ENCODE data around the gene MYO1E. TPM values are rescaled to one million over a fixed set of nuclear protein-coding genes. Genes with fewer than 3 reads are reported as not detected.
"Not testable (repeated sequence)": the region's sequence is repeated elsewhere in the genome, so short reads cannot be mapped to it uniquely, and the experiment has no call there.

The MYO1E gene
- total RNA-seq, 5 donors from 2014 or later (not counting 1 experiment from before 2014, with no cell fraction given): 1.3 to 11.7 (median 4.3) TPM

DNA sequence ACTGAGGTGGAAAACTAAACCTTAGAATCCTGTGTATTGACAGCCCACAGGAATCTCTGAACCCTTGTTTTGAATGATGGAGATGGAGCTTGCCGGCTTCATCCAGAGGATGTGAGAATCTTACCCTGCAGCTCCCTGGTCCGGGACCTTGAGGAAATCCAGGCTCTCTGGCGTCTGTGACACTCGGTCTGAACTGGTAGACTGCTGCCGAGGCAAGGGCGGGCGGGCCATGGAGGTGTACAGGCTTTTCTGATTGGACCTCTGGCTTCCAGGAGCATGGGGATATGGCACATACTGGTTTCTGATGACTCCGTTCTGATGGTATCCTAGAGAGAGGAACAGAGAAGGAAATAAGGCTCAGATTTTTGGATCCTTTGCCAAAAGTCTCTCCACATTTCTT, 219.2 kb downstream of the MYO1E start:
- H3K27me3 Mint-ChIP-seq: no peaks in the 10 kb centered on the region

DNA sequence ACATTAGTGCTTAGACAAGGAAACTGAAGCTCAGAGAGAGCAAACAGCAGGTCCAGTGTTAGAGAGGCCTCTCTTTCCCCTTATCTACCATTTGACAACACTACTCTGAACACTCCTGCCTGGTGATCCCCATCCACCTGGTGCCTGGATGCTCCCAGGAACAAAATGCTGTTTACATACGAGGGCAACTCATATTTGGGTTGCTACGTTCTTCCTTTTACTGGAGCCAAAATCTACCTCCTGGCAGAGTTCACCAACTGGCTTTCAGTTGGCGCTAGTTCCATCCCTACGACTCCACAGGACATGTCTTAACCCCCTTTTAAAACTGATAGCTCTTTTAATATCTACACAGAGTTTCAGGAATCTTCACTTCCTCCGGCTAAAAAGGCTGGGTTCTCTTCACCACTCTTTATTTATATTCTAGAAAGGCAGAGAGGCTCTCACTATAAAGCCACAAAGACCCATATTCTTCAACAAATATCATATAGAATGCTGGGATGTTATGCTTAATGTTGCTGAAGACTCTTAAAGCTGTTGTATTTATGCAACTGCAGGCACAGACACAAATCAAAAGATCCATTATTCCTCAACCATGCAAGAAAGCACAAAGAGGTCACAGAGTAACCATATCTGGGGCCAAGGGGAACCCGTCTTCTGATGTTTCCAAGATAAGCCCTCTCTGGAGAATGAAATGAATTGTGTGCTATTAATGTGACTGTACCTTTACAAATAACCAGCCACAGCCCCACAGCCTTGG, 219.8 kb downstream of the MYO1E start:
- Histone ChIP-seq H3K9me3 (no peaks in the 10 kb centered on the region), H3K27me3 (replicated peaks in 1 of 2; ENCODE audit: control insufficient read depth in 2 of 2, extremely low read depth in 1 of 2, insufficient read depth in 2 of 2, low read length in 1 of 2) (no peaks in the 10 kb centered on the region), H3K36me3 (ENCODE audit: control insufficient read depth in 2 of 2, extremely low read depth in 1 of 2, insufficient read depth in 1 of 2, low read length in 1 of 2) (no peaks in the 10 kb centered on the region), H3K4me3 (ENCODE audit: control insufficient read depth in 1 of 2, extremely low read depth in 1 of 2, low read length in 1 of 2) (no peak overlapping the region), H3K4me1 (ENCODE audit: control insufficient read depth in 1 of 2, extremely low read depth in 1 of 2, insufficient read depth in 2 of 2, low read length in 2 of 2) (no peaks in the 10 kb centered on the region), H3K27ac (ENCODE audit: low read length) (no peak overlapping the region)
- no peak for DNase-seq
- no peaks in the 10 kb centered on the region for H3K9me3 Mint-ChIP-seq
- no peak overlapping the region for H3K27ac Mint-ChIP-seq
- H3K4me1 Mint-ChIP-seq: no peaks in the 10 kb centered on the region
- no peaks in the 10 kb centered on the region for H3K27me3 Mint-ChIP-seq
- H3K4me3 Mint-ChIP-seq: no peak overlapping the region
- no peaks in the 10 kb centered on the region for H3K36me3 Mint-ChIP-seq
- ATAC-seq (replicated peaks in 1 of 4): no peak
- POLR2A ChIA-PET: no interaction called here
- 78% methylated on average over 2 of the region's 6 CpGs for WGBS (ENCODE audit: insufficient coverage)
- CTCF ChIA-PET: no interaction called here

More for the DNA sequence above, 219.2 kb downstream of the MYO1E start:
- 89% methylated on average over 7 of the region's 8 CpGs for WGBS (ENCODE audit: insufficient coverage)
- H3K4me1 Mint-ChIP-seq: no peaks in the 10 kb centered on the region
- ChIA-PET POLR2A (no interaction called here), CTCF (no interaction called here)
- Histone ChIP-seq H3K4me1 (ENCODE audit: control insufficient read depth in 1 of 2, extremely low read depth in 1 of 2, insufficient read depth in 2 of 2, low read length in 2 of 2) (no peaks in the 10 kb centered on the region), H3K9me3 (no peaks in the 10 kb centered on the region), H3K27ac (ENCODE audit: low read length) (no peak overlapping the region), H3K27me3 (replicated peaks in 1 of 2; ENCODE audit: control insufficient read depth in 2 of 2, extremely low read depth in 1 of 2, insufficient read depth in 2 of 2, low read length in 1 of 2) (no peaks in the 10 kb centered on the region), H3K36me3 (ENCODE audit: control insufficient read depth in 2 of 2, extremely low read depth in 1 of 2, insufficient read depth in 1 of 2, low read length in 1 of 2) (no peaks in the 10 kb centered on the region), H3K4me3 (ENCODE audit: control insufficient read depth in 1 of 2, extremely low read depth in 1 of 2, low read length in 1 of 2) (no peak overlapping the region)
- no peak overlapping the region for H3K4me3 Mint-ChIP-seq
- no peak overlapping the region for H3K27ac Mint-ChIP-seq
- ATAC-seq (replicated peaks in 1 of 4) (no peak), DNase-seq (no peak)
- no peaks in the 10 kb centered on the region for H3K36me3 Mint-ChIP-seq
- no peaks in the 10 kb centered on the region for H3K9me3 Mint-ChIP-seq

DNA sequence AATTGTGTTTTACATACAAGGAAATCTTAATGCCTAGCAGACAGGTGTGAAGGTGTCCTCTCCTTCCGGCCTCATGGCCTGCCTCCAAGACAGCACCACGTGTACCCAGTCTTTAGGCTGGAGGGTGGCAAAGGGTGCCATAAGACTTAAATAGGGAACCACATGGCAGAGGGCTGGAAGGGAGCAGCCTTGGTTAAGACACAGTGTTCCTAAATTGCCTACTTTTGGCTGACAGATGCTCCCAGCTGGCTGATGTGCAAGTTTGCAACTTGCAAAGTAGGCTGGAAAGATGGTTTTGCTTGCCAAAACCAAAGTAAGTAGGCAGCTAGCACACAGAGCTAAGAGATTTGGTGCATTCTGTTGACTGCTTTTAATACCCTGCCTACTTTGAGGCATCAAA, 222.5 kb downstream of the MYO1E start:
- Histone ChIP-seq H3K4me1 (ENCODE audit: control insufficient read depth in 1 of 2, extremely low read depth in 1 of 2, insufficient read depth in 2 of 2, low read length in 2 of 2) (no peaks in the 10 kb centered on the region), H3K36me3 (ENCODE audit: control insufficient read depth in 2 of 2, extremely low read depth in 1 of 2, insufficient read depth in 1 of 2, low read length in 1 of 2) (no peaks in the 10 kb centered on the region), H3K9me3 (no peaks in the 10 kb centered on the region), H3K4me3 (ENCODE audit: control insufficient read depth in 1 of 2, extremely low read depth in 1 of 2, low read length in 1 of 2) (no peak overlapping the region), H3K27ac (ENCODE audit: low read length) (no peak overlapping the region), H3K27me3 (replicated peaks in 1 of 2; ENCODE audit: control insufficient read depth in 2 of 2, extremely low read depth in 1 of 2, insufficient read depth in 2 of 2, low read length in 1 of 2) (no peaks in the 10 kb centered on the region)
- ChIA-PET POLR2A (interaction anchor here in 1 of 2 donors (0.6 kb wide), 1 partner anchor 490 kb away, joined by 3 read pairs; no protein-coding TSS in a partner anchor), CTCF (interaction anchor here in 1 of 2 donors (0.6 kb wide), 1 partner anchor 307 kb away, joined by 3 read pairs; no protein-coding TSS in a partner anchor)
- Mint-ChIP-seq H3K36me3 (no peaks in the 10 kb centered on the region), H3K27ac (no peak overlapping the region), H3K4me1 (no peaks in the 10 kb centered on the region), H3K27me3 (no peaks in the 10 kb centered on the region), H3K9me3 (no peaks in the 10 kb centered on the region), H3K4me3 (no peak overlapping the region)
- ATAC-seq (replicated peaks in 1 of 4) (no peak), DNase-seq (no peak)
- WGBS (ENCODE audit: insufficient coverage): 100% methylated on average over 1 of the region's 2 CpGs

DNA sequence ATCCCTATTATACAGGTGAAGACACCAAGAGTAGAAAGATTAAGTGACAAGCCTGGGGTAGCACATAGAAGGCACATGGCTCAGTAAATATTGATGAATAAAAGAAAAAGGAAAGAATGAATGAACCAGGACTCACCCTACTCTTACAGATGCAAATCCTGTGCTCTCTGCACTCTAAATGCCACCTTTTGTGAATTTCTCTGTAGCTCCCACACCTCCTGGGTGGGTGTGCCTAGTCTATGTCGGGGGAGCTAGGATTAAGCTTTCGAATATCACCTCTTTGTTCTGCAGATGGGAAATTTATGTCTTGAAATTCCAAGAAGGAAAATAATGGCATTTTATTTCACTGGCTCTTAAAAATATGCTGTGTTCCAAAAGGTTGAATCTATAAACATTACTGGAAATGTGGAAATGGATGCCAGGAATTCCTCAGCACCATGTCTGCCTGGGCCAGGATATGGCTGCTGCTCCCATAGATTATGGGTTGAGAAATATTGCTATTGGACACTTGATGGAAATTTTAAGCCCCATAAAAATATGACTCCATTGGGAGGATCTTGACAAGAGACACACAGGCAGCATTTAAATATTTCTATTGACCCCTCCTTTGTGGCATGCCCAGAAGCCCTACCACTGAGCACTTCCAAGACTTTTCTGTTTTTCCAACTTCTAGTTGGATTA, 224.4 kb downstream of the MYO1E start:
- Mint-ChIP-seq H3K27ac (no peak overlapping the region), H3K9me3 (no peaks in the 10 kb centered on the region), H3K4me3 (no peak overlapping the region), H3K4me1 (no peaks in the 10 kb centered on the region), H3K27me3 (no peaks in the 10 kb centered on the region), H3K36me3 (no peaks in the 10 kb centered on the region)
- H3K4me3 ChIP-seq (ENCODE audit: control insufficient read depth in 1 of 2, extremely low read depth in 1 of 2, low read length in 1 of 2): no peak overlapping the region
- DNase-seq: no peak
- CTCF ChIA-PET: no interaction called here
- no peak for ATAC-seq (replicated peaks in 1 of 4)
- POLR2A ChIA-PET: interaction anchor here in 1 of 2 donors (0.6 kb wide), 1 partner anchor 1029 kb away, joined by 6 read pairs; no protein-coding TSS in a partner anchor
- H3K27ac ChIP-seq (ENCODE audit: low read length): no peak overlapping the region
- no peaks in the 10 kb centered on the region for H3K27me3 ChIP-seq (replicated peaks in 1 of 2; ENCODE audit: control insufficient read depth in 2 of 2, extremely low read depth in 1 of 2, insufficient read depth in 2 of 2, low read length in 1 of 2)
- no peaks in the 10 kb centered on the region for H3K9me3 ChIP-seq
- H3K36me3 ChIP-seq (ENCODE audit: control insufficient read depth in 2 of 2, extremely low read depth in 1 of 2, insufficient read depth in 1 of 2, low read length in 1 of 2): no peaks in the 10 kb centered on the region
- WGBS (ENCODE audit: insufficient coverage): 100% methylated on average over 1 of the region's 2 CpGs
- no peaks in the 10 kb centered on the region for H3K4me1 ChIP-seq (ENCODE audit: control insufficient read depth in 1 of 2, extremely low read depth in 1 of 2, insufficient read depth in 2 of 2, low read length in 2 of 2)

DNA sequence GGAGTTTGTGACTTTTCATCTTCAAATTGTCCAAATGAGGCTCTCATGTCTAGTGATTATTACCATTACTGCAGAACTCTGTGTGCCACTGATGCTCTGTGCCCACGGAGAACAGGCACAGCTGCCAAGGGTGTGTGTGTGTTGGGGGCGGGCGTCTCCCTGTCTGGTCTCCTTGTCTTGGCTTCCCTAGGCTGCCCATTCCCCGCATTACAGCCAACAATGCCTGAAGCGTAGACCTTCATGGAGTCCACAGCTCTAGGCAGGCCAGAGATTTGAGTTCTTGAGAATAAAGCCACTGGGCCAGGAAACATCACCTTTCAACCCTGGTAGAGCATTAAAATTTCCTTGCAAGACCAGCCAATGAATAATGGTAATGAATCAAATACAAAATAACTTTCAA, 225.0 kb downstream of the MYO1E start:
- H3K9me3 Mint-ChIP-seq: no peaks in the 10 kb centered on the region
- no peak overlapping the region for H3K27ac Mint-ChIP-seq
- Histone ChIP-seq H3K27me3 (replicated peaks in 1 of 2; ENCODE audit: control insufficient read depth in 2 of 2, extremely low read depth in 1 of 2, insufficient read depth in 2 of 2, low read length in 1 of 2) (no peaks in the 10 kb centered on the region), H3K4me3 (ENCODE audit: control insufficient read depth in 1 of 2, extremely low read depth in 1 of 2, low read length in 1 of 2) (no peak overlapping the region), H3K27ac (ENCODE audit: low read length) (no peak overlapping the region), H3K4me1 (ENCODE audit: control insufficient read depth in 1 of 2, extremely low read depth in 1 of 2, insufficient read depth in 2 of 2, low read length in 2 of 2) (no peaks in the 10 kb centered on the region), H3K36me3 (ENCODE audit: control insufficient read depth in 2 of 2, extremely low read depth in 1 of 2, insufficient read depth in 1 of 2, low read length in 1 of 2) (no peaks in the 10 kb centered on the region), H3K9me3 (no peaks in the 10 kb centered on the region)
- H3K4me3 Mint-ChIP-seq: no peak overlapping the region
- POLR2A ChIA-PET: interaction anchor here in 1 of 2 donors (0.6 kb wide), 1 partner anchor 1029 kb away, joined by 6 read pairs; no protein-coding TSS in a partner anchor
- no peaks in the 10 kb centered on the region for H3K4me1 Mint-ChIP-seq
- CTCF ChIA-PET: no interaction called here
- H3K27me3 Mint-ChIP-seq: no peaks in the 10 kb centered on the region
- no peaks in the 10 kb centered on the region for H3K36me3 Mint-ChIP-seq
- DNase-seq: no peak
- WGBS (ENCODE audit: insufficient coverage): no CpG with 5 or more reads among the region's 5 CpGs
- ATAC-seq (replicated peaks in 1 of 4): no peak

DNA sequence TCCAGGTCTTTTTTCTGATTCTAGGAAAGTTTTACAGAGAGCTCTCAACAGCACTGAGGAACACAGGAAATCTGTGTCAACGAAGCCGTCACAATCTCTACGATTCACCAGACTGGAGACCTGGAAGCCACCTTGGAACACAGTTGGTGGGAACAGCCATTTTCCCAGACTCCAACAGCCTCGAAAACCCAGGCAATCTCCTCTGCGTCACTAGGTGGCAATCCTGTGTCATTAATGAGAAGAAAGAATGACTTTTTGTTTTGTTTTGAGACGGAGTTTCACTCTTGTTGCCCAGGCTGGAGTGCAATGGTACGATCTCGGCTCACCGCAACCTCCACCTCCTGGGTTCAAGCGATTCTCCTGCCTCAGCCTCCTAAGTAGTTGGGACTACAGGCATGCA, 228.1 kb downstream of the MYO1E start:
- H3K9me3 ChIP-seq; CTCF ChIA-PET; ATAC-seq (replicated peaks in 1 of 4); H3K4me3 Mint-ChIP-seq; H3K36me3 ChIP-seq (ENCODE audit: control insufficient read depth in 2 of 2, extremely low read depth in 1 of 2, insufficient read depth in 1 of 2, low read length in 1 of 2); H3K9me3 Mint-ChIP-seq; H3K27ac Mint-ChIP-seq; H3K4me3 ChIP-seq (ENCODE audit: control insufficient read depth in 1 of 2, extremely low read depth in 1 of 2, low read length in 1 of 2); DNase-seq; H3K36me3 Mint-ChIP-seq; H3K27ac ChIP-seq (ENCODE audit: low read length); H3K4me1 ChIP-seq (ENCODE audit: control insufficient read depth in 1 of 2, extremely low read depth in 1 of 2, insufficient read depth in 2 of 2, low read length in 2 of 2); H3K27me3 Mint-ChIP-seq; H3K4me1 Mint-ChIP-seq; H3K27me3 ChIP-seq (replicated peaks in 1 of 2; ENCODE audit: control insufficient read depth in 2 of 2, extremely low read depth in 1 of 2, insufficient read depth in 2 of 2, low read length in 1 of 2): not testable (repeated sequence)
- POLR2A ChIA-PET: interaction anchor here in 1 of 2 donors (0.7 kb wide), 1 partner anchor 20 kb away, joined by 3 read pairs; no protein-coding TSS in a partner anchor
- WGBS (ENCODE audit: insufficient coverage): 100% methylated on average over 3 of the region's 10 CpGs
